BJ (cell line): ENCODE measurements around the gene NSF. TPM values are rescaled to one million over a fixed set of nuclear protein-coding genes. Genes with fewer than 3 reads are reported as not detected.

Experiments
- CTCF ChIA-PET: fragments of 350-600 bp; formaldehyde crosslinking; extraction: SDS; loops from one replicate; lab custom pipeline; 2021; ENCODE audit warnings: antibody characterized with exemption, inconsistent platforms; lab: Yijun Ruan, JAX
- POLR2A ChIA-PET: fragments of 300-600 bp; sonication (Branson Sonifier 250); formaldehyde crosslinking; extraction: SDS; loops from one replicate; lab custom pipeline; 2021; ENCODE audit warnings: antibody characterized with exemption; lab: Charles Lee
- DNase-seq: peaks from one replicate; pipeline ENCODE4 v3.0.0-alpha.2; 2011; ENCODE audit warnings: low read depth
- H3K27me3 ChIP-seq: 2 replicates; pipeline ENCODE4 v1.6.0; 2011; ENCODE audit warnings: low read length; ENCODE audit not compliant: control insufficient read depth, insufficient read depth
- H3K36me3 ChIP-seq: 2 replicates; pipeline ENCODE4 v1.5.1; 2011; ENCODE audit warnings: low read length; ENCODE audit not compliant: control insufficient read depth, insufficient read depth
- H3K4me3 ChIP-seq: 2 replicates; pipeline ENCODE4 v1.5.1; 2011; ENCODE audit warnings: low read depth, mild to moderate bottlenecking, control low read depth, low read length
- CTCF ChIP-seq: IDR thresholded peaks from 2 replicates; pipeline ENCODE4 v1.5.1; 2011; ENCODE audit warnings: low read depth, mild to moderate bottlenecking, control low read depth, inconsistent platforms, low read length, moderate library complexity; ENCODE audit not compliant: insufficient read depth
- polyA plus RNA-seq: library from polyadenylated mRNA; depleted of rRNA; stranded (reverse); fragments of >200 nt; gene quantifications from 2 replicates; pipeline ENCODE4 v1.2.3, GENCODE V29; 2011

Gene NSF
- polyA plus RNA-seq, 1 experiment: 38.0 TPM

- ChIA-PET CTCF (interaction anchor here (0.7 to 2.6 kb wide), 4 partner anchors 18 to 63 kb away, joined by 3 to 7 read pairs (median 4); no protein-coding TSS in a partner anchor), POLR2A (no interaction called here)
- Histone ChIP-seq H3K36me3 (no peaks in the 10 kb centered on the region), H3K27me3 (no peaks in the 10 kb centered on the region), H3K4me3 (no peak overlapping the region)
- TF ChIP-seq CTCF: no peak
- no peak for DNase-seq
Measured at GRCh38 chr17:46777943-46778915, 187.8 kb downstream of the NSF start.

GRCh38 chr17:46780003-46780373 lies 189.5 kb downstream of the NSF start:
- no peak for DNase-seq
- ChIA-PET POLR2A (no interaction called here), CTCF (interaction anchor here (1.1 kb wide), 1 partner anchor 12 kb away, joined by 3 read pairs; no protein-coding TSS in a partner anchor)
- Histone ChIP-seq H3K4me3 (no peak overlapping the region), H3K36me3 (no peaks in the 10 kb centered on the region), H3K27me3 (0 out of 2 replicates have a peak, but pooled peaks cover 1% of the 10 kb centered on the region)
- no peak for TF ChIP-seq CTCF

GRCh38 chr17:46782250-46782953 lies 191.9 kb downstream of the NSF start:
- CTCF ChIA-PET: interaction anchor here (0.7 to 1.9 kb wide), 5 partner anchors 12 to 53 kb away, joined by 3 to 7 read pairs (median 4); no protein-coding TSS in a partner anchor
- Histone ChIP-seq H3K4me3 (no peak overlapping the region), H3K27me3 (0 out of 2 replicates have a peak, but pooled peaks cover 1% of the 10 kb centered on the region), H3K36me3 (no peaks in the 10 kb centered on the region)
- POLR2A ChIA-PET: no interaction called here
- peak; percentile 68 for TF ChIP-seq CTCF
- DNase-seq: no peak

DNA sequence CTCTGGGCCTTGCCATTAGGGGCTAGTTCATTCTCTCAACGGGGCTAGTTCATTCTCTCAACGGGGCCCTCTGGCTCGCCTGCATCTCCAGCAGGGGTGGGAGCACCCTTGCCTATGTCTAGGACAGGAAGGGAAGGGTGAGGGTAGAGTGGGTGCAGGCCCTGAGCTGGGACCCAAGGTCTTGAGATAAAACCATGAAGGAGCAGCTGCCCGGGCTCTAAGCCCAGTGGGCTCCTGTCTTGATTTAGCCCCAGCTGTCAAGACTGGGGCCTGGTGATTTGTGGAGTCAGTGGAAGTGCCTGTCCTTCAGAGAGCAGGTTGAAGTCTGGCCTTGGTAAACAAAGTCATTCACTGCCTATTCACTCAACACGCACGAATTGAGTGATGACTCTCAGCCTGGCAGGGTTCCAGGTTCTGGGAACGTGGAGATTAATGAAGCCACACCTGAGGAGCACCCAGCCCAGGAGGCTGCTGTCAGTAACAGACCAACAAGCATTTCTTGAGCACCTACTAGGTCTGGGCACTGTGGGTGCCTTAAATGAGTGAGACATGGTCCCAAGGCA lies 192.6 kb downstream of the NSF start:
- no peaks in the 10 kb centered on the region for H3K36me3 ChIP-seq
- no peak overlapping the region for H3K4me3 ChIP-seq
- ChIA-PET POLR2A (no interaction called here), CTCF (interaction anchor here (0.7 to 2.1 kb wide), 7 partner anchors 11 to 59 kb away, joined by 3 to 7 read pairs (median 5); no protein-coding TSS in a partner anchor)
- 0 out of 2 replicates have a peak, but pooled peaks cover 1% of the 10 kb centered on the region for H3K27me3 ChIP-seq
- DNase-seq: no peak
- TF ChIP-seq CTCF: no peak

GRCh38 chr17:46785696-46786095 lies 195.2 kb downstream of the NSF start:
- Histone ChIP-seq H3K4me3 (no peak overlapping the region), H3K36me3 (no peaks in the 10 kb centered on the region), H3K27me3 (peaks cover 3% of the 10 kb centered on the region; the same call in 1 of the 2 replicates)
- TF ChIP-seq CTCF: no peak
- POLR2A ChIA-PET: no interaction called here
- DNase-seq: no peak
- CTCF ChIA-PET: interaction anchor here (0.6 to 1.2 kb wide), 3 partner anchors 49 to 157 kb away, joined by 3 to 5 read pairs (median 4); no protein-coding TSS in a partner anchor
